Retinal pigment epithelial cell (primary cell): Measurements from ENCODE around the gene SMPD3.
A peak's percentile ranks its signal among the peaks of the same experiment; 100 is the strongest.

Source experiments
- DNase-seq: peaks from one replicate; pipeline ENCODE4 v3.0.0-alpha.2; 2010; ENCODE audit warnings: low read depth
- H3K4me3 ChIP-seq: 2 replicates; pipeline ENCODE4 v1.5.1; 2011; ENCODE audit warnings: mild to moderate bottlenecking, low read length, control low read depth, moderate library complexity
- CTCF ChIP-seq: conservative IDR thresholded peaks from 2 replicates; pipeline ENCODE4 v1.5.1; 2011; ENCODE audit warnings: low read depth, low read length, control low read depth, inconsistent platforms

SMPD3 gene

GRCh38 chr16:68425498-68426346, 22.6 kb downstream of the SMPD3 start:
- DNase-seq, result no peak
- no peak overlapping the region for H3K4me3 ChIP-seq
- no peak for TF ChIP-seq CTCF

DNA sequence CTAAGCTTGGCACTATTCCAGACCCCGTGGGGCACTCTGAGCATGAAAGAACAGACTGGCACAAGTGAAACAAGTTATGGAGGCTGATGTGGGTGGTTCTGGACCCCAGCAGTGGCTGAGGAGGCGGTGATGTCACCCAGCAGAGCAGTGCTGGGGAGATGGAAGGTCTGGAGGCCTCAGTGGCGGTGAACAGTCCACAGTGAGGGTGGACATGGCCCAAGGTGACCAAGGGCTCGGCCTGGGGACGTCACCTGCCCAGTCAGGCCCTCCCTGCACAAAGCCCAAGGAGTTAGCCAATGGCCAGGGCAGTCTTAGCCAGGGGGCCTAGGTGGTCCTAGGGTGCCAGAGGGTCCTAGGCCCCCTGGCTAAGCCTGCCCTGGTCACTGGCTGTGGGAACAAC, 24.5 kb downstream of the SMPD3 start:
- TF ChIP-seq CTCF, result no peak
- no peak for DNase-seq
- H3K4me3 ChIP-seq, result no peak overlapping the region

- TF ChIP-seq CTCF, result no peak
- no peak overlapping the region for H3K4me3 ChIP-seq
- no peak for DNase-seq
These were observed 25.8 kb downstream of the SMPD3 start for GRCh38 chr16:68422396-68422960.

DNA sequence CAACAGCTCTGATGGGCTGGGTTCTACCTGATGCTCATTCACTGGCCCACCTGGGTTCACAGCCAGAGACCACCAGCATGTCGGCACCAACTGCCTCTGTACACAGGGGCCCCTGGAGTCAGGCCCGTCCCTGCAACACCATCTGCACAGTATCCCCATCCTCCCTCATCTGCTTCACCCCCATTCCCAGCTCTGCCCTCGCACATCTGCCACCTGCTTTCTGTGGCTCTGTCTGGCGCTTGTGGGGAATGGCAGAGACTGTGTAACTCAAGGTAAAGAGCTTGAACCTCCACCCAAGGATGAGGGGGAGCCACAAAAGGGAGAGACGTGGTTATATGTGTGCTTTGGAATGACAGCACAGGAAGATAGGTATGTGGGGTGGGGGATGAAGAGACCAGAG, 27.2 kb downstream of the SMPD3 start:
- H3K4me3 ChIP-seq, result no peak overlapping the region
- no peak for DNase-seq
- TF ChIP-seq CTCF, result no peak

- TF ChIP-seq CTCF, result no peak
- no peak for DNase-seq
- H3K4me3 ChIP-seq, result no peak overlapping the region
These were observed 27.9 kb downstream of the SMPD3 start for GRCh38 chr16:68420366-68420942.

DNA sequence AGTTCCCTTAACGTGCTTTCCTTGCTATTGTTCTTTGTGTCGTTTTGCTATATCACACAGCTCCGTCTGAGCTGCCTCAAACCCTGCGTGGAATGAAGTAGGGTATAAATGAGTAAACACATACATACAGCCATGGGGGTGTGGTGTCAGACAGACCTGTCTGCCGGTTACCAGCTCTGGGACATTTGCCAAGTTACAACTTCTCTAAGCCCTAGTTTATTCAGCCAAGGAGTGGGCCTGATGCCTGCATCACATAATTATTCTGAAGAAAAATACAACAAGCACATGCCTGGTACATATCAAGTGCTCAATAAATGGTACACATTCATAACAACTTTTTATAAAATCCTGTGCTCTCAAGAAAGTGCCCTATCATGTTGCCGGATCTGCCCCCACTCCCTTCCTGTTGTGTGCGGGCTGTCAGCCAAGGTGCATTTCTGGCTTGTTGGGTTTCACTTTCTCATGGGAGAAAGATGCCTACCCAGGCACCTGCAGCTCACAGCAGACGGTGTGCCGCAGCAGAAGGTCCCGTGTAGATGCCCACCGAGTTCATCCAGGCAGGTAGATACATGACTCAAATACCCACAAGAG, 30.5 kb downstream of the SMPD3 start:
- no peak overlapping the region for H3K4me3 ChIP-seq
- DNase-seq, result peak; percentile 83
- TF ChIP-seq CTCF, result no peak
